Heart left ventricle (tissue), 16 donors: ENCODE results near the gene PDIA3. TPM values are rescaled to one million over a fixed set of nuclear protein-coding genes. Genes with fewer than 3 reads are reported as not detected.

Source experiments
- ATAC-seq, 4 donors: fragments of 200-7000 bp; cut with Tn5 transposase; one replicate each; pipeline ENCODE4 v1.9.1; 2020 to 2022; ENCODE audit warnings: moderate library complexity in 4 of 4, mild to moderate bottlenecking in 3 of 4, moderate number of reproducible peaks in 1 of 4
- DNase-seq, 5 donors: peaks; one replicate each; pipeline ENCODE4 v3.0.0-alpha.2; 2020
- H3K27ac ChIP-seq, 12 donors: fragments of 200-600 bp; sonication (generic) in 4 of 12; one replicate each; pipeline versions ENCODE4 v1.5.0 to v1.8.0; 2016 to 2022; ENCODE audit warnings: mild to moderate bottlenecking in 2 of 12
- H3K27me3 ChIP-seq, 9 donors: fragments of 200-600 bp; sonication (generic) in 2 of 9; one replicate each; pipeline versions ENCODE4 v1.5.1 to v1.8.0; 2016 to 2022; ENCODE audit warnings: mild to moderate bottlenecking in 3 of 9
- H3K36me3 ChIP-seq, 9 donors: fragments of 200-600 bp; sonication (generic) in 2 of 9; one replicate each; pipeline versions ENCODE4 v1.5.0 to v1.8.0; 2018 to 2022; ENCODE audit warnings: mild to moderate bottlenecking in 2 of 9
- H3K4me1 ChIP-seq, 12 donors: fragments of 200-600 bp; sonication (generic) in 4 of 12; one replicate each; pipeline versions ENCODE4 v1.5.0 to v1.8.0; 2016 to 2022; ENCODE audit warnings: mild to moderate bottlenecking in 3 of 12
- H3K4me3 ChIP-seq, 12 donors: fragments of 200-600 bp; sonication (generic) in 4 of 12; one replicate each; pipeline versions ENCODE4 v1.5.0 to v1.8.0; 2017 to 2022; ENCODE audit warnings: mild to moderate bottlenecking in 9 of 12, moderate library complexity in 4 of 12
- H3K9me3 ChIP-seq, 12 donors: fragments of 200-600 bp; sonication (generic) in 4 of 12; one replicate each; pipeline versions ENCODE4 v1.5.0 to v1.8.0; 2016 to 2022; ENCODE audit warnings: mild to moderate bottlenecking in 1 of 12
- POLR2A ChIP-seq, 2 donors: fragments of 450-650 bp; IDR thresholded peaks; one replicate each; pipeline ENCODE4 v1.6.1; 2017; ENCODE audit warnings: antibody characterized with exemption in 2 of 2, mild to moderate bottlenecking in 2 of 2, moderate library complexity in 2 of 2
- WGBS, 4 donors: extraction: QIAGEN DNeasy Blood & Tissue Kit in 2 of 4; methylation state at CpG; one replicate each; pipeline versions ENCODE4 v1.1.5 to v1.1.7; 2013 to 2018; 5-methylcytosine and 5-hydroxymethylcytosine counted together
- intact Hi-C, 10 donors: fragments of 100-400 bp; cut with DNase I; formaldehyde crosslinking; loops; one replicate each; pipeline versions ENCODE4 v1.11.1 to v1.14.2; 2022
- polyA plus RNA-seq, 2 donors: library from polyadenylated mRNA; stranded (reverse); fragments of 200-250 nt; gene quantifications; one replicate each; pipeline ENCODE4 v1.2.3, GENCODE V29; 2013
- total RNA-seq, 9 donors: library from RNA; depleted of rRNA in 2 of 9; stranded (reverse); fragments of >200 nt in 2 of 9; fragmentation: NEBNext Ultra II Directional in 3 of 9; extraction: Animal tissue kit (Norgen Biotek cat#: 25700) in 3 of 9; gene quantifications; one replicate each; pipeline versions ENCODE4 v1.1.0 to v1.2.4, GENCODE V29; 2016 to 2023
- TF ChIP-seq, protein P1 (sequence below), 12 donors: fragments of 200-600 bp; sonication (generic) in 4 of 12; IDR thresholded peaks; one replicate each; pipeline versions ENCODE4 v1.5.0 to v1.8.0; 2018 to 2022; ENCODE audit warnings: antibody characterized with exemption in 12 of 12, mild to moderate bottlenecking in 5 of 12
- donor health status: ischemic (EF 13 %, LVEDD 7.1; RV severe dilation, severe dysfunction).
- donor health status: healthy with polysubstance abuse.
- donor health status: DM: no; HTN: yes; CAD: no.
- donor health status: DM: no; HTN: no; CAD: no.
- donor health status: ischemic (EF 25% LVEDD 6.9; RV normal size, moderate dysfunction).
- donor health status: ischemic (EF 25% LVEDD 5.7; RV mildly dilated, moderate dysfunction).
- donor health status: healthy.
- donor health status: DM: yes; HTN: yes; CAD: no.
- donor health status: ischemic (EF 35%, LVEDD 5.7; RV mildly dilated, moderate dysfunction).
- donor health status: nonischemic (EF 11% LVEDD 7.7; RV severe dilation, severe dysfunction).
- donor health status: DM: yes; HTN: yes; CAD: no.
- donor health status: PGD.
- donor health status: ischemic (EF 29% LVEDD 5.4; RV normal size, mild dysfunction).
- donor health status: nonischemic (EF 23%, LVEDD 6.1; RV moderate dilation, normal function).

PDIA3 gene
- total and polyA plus RNA-seq, 11 donors: 57.2 to 278 (median 172) TPM

DNA sequence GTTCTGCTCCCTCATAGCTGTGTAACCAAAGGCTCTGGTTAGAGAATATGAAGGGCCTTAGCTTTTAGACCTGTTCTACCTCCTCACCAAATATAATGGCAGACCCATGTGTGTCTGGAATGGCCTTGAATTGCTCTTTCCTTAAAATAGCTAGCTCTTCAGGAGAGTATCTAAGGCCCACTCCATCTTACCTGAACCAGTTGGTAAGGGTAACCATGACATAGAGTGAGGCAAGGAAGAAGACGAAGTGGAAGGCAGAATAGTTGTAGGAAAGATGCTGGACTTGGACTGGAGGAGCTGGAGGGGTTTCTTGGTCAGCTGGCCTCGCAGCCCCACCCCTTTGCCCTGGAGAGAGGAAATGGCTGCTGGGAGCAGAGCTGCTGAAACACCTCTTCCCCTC lies 49.0 kb downstream of the PDIA3 start:
- Histone ChIP-seq H3K4me1 (peaks cover 4 to 71% (median 52%) of the 10 kb centered on the region in 12 donors), H3K36me3 (peaks cover 0 to 69% (median 58%) of the 10 kb centered on the region in 9 donors), H3K4me3 (no peak overlapping the region), H3K27me3 (no peaks in the 10 kb centered on the region), H3K9me3 (no peaks in the 10 kb centered on the region), H3K27ac (peak overlapping the region in 9 of 12 donors; percentile 3 to 100 (median 95))
- intact Hi-C loops: no loop called here
- no peak for DNase-seq
- TF ChIP-seq, protein P1, sequence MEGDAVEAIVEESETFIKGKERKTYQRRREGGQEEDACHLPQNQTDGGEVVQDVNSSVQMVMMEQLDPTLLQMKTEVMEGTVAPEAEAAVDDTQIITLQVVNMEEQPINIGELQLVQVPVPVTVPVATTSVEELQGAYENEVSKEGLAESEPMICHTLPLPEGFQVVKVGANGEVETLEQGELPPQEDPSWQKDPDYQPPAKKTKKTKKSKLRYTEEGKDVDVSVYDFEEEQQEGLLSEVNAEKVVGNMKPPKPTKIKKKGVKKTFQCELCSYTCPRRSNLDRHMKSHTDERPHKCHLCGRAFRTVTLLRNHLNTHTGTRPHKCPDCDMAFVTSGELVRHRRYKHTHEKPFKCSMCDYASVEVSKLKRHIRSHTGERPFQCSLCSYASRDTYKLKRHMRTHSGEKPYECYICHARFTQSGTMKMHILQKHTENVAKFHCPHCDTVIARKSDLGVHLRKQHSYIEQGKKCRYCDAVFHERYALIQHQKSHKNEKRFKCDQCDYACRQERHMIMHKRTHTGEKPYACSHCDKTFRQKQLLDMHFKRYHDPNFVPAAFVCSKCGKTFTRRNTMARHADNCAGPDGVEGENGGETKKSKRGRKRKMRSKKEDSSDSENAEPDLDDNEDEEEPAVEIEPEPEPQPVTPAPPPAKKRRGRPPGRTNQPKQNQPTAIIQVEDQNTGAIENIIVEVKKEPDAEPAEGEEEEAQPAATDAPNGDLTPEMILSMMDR (IDR thresholded peaks at IDR 0.05): no peak
- TF ChIP-seq POLR2A (IDR thresholded peaks at IDR 0.05): no peak
- 79 to 96% (median 88%) methylated on average over 2 of the region's 2 CpGs for WGBS, 4 donors
- no peak for ATAC-seq

DNA sequence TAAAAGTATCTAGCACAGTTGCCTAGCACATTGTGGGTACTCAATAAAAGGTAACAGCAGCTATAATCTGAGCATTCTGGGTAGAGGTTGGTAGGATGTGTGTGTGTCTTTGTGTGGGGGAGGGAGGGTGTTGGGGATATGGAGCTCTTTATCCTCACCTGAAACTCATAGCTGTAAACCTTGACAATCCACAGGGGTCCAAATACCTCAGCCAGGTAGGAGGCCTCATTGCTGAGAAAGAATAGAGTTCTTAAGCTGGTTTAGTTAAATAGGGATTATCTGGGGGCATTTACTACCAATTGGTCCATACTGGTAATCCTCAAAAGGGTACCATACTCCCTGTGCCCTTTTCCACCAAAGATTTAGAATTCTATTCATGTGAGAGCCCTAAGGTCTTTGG lies 49.8 kb downstream of the PDIA3 start:
- Histone ChIP-seq H3K27ac (no peak overlapping the region), H3K4me3 (no peak overlapping the region), H3K27me3 (no peaks in the 10 kb centered on the region), H3K9me3 (no peaks in the 10 kb centered on the region), H3K4me1 (peaks cover 4 to 75% (median 54%) of the 10 kb centered on the region in 12 donors), H3K36me3 (peaks cover 0 to 69% (median 58%) of the 10 kb centered on the region in 9 donors)
- ATAC-seq: no peak
- intact Hi-C loops: no loop called here
- TF ChIP-seq, protein P1 (IDR thresholded peaks at IDR 0.05): no peak
- TF ChIP-seq POLR2A (IDR thresholded peaks at IDR 0.05): no peak
- DNase-seq: no peak

DNA sequence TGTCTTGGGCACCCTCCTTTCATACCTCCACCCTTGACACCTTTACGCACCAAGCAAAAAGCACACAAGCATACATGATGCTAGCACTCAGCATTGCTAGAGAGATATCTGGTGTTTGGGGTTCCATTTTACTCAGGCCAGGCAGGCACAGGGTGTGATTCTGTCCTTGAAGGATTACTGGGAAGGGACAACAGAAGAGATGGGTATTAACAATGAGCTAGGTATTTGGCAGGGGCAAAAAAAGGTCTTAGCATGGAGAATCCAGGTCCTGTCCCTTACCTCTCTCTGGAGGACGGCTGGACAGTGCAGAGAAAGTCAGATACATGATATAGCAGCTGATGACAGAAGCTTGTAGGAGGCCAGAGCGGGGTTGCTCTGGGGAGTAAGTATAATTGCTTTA lies 50.3 kb downstream of the PDIA3 start:
- H3K4me1 ChIP-seq: peaks cover 4 to 77% (median 56%) of the 10 kb centered on the region in 12 donors
- intact Hi-C loops: no loop called here

DNA sequence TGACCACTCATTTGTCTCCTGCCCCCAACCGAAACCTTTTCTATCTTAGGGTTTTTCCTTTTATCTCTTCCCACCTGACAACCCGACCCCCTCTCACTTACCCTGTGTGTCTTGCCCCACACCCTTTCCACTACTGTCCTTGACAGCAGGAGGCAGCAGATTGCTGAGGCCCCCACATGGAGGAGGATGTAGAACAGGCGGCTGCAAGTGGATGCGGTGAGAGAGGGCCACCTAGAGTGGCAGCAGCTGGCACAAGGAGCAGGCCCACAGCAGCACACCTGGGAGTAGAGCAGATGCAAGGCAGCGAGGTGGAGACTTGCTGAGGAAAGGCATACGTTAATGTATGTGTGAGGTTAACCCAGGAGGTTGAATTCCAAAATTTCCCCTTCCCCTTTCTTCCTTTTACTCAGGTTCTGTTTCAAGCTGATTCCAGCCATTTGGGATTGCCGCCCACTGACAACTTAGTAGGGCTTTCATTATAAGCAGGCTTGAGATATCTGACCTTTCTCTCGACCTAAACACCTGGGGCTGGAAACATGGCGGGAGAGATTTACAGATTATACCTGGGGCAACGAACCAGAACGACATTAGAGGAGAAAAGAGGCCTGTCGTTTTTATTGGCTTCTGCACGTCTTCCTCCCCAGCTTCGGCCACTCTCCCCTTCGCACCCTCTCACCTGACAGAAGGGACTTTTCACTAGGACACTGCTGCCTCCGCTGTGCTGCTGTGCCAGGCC lies 53.1 kb downstream of the PDIA3 start:
- intact Hi-C loops: no loop called here

More for the DNA sequence above, 50.3 kb downstream of the PDIA3 start:
- H3K27me3 ChIP-seq: no peaks in the 10 kb centered on the region
- no peak for TF ChIP-seq POLR2A (IDR thresholded peaks at IDR 0.05)
- TF ChIP-seq, protein P1 (IDR thresholded peaks at IDR 0.05): no peak
- no peaks in the 10 kb centered on the region for H3K9me3 ChIP-seq
- H3K27ac ChIP-seq: no peak overlapping the region
- WGBS, 4 donors: 77 to 84% (median 82%) methylated on average over 3 of the region's 3 CpGs
- H3K36me3 ChIP-seq: peaks cover 0 to 73% (median 61%) of the 10 kb centered on the region in 9 donors
- no peak for DNase-seq
- H3K4me3 ChIP-seq: no peak overlapping the region
- no peak for ATAC-seq

More for the DNA sequence above, 53.1 kb downstream of the PDIA3 start:
- H3K9me3 ChIP-seq: no peaks in the 10 kb centered on the region
- peaks cover 0 to 86% (median 76%) of the 10 kb centered on the region in 9 donors for H3K36me3 ChIP-seq
- H3K27ac ChIP-seq: peak overlapping the region; percentile 76 to 95 (median 90)
- WGBS, 4 donors: 85 to 92% (median 91%) methylated on average over 16 of the region's 16 CpGs
- peak overlapping the region in 1 of 12 donors; percentile 87 for H3K4me3 ChIP-seq
- no peak for TF ChIP-seq POLR2A (IDR thresholded peaks at IDR 0.05)
- TF ChIP-seq, protein P1 (IDR thresholded peaks at IDR 0.05): no peak
- ATAC-seq (no peak), DNase-seq (no peak)
- no peaks in the 10 kb centered on the region for H3K27me3 ChIP-seq
- peaks cover 4 to 62% (median 43%) of the 10 kb centered on the region in 12 donors for H3K4me1 ChIP-seq
